Natural killer cell treated with Interleukin-12 subunit alpha and Interleukin-12 subunit beta and Interleukin-15 and Interleukin-18, amount 100 ng/mL, for 72 hours (primary cell): ENCODE results near the gene FHAD1. TPM values are rescaled to one million over a fixed set of nuclear protein-coding genes. Genes with fewer than 3 reads are reported as not detected.

Source experiments
- ATAC-seq, 2 donors: fragments of 150-1000 bp; cut with Tn5 transposase in 1 of 2; sonication (Bioruptor Pico), chemical (Tn5 transposase) in 1 of 2; 2 replicates each; pipeline ENCODE4 v1.10.0; 2021
- DNase-seq: peaks from one replicate; pipeline ENCODE4 v3.0.0; 2022; ENCODE audit warnings: low spot score
- H3K27ac Mint-ChIP-seq, 2 donors: 1 replicate in 1 of 2; 2 replicates in 1 of 2; pipeline ENCODE4 v1.8.0; 2022; ENCODE audit warnings: mixed read lengths in 2 of 2, mild to moderate bottlenecking in 1 of 2, moderate library complexity in 1 of 2
- H3K27me3 Mint-ChIP-seq, 2 donors: 1 replicate in 1 of 2; 2 replicates in 1 of 2; pipeline ENCODE4 v1.8.0; 2022; ENCODE audit warnings: mixed read lengths in 2 of 2
- H3K36me3 Mint-ChIP-seq: one replicate; pipeline ENCODE4 v1.8.0; 2022; ENCODE audit warnings: mixed read lengths
- H3K4me1 Mint-ChIP-seq, 2 donors: 1 replicate in 1 of 2; 2 replicates in 1 of 2; pipeline ENCODE4 v1.8.0; 2022; ENCODE audit warnings: low read depth in 2 of 2, mixed read lengths in 2 of 2, mild to moderate bottlenecking in 1 of 2
- H3K4me3 Mint-ChIP-seq: one replicate; pipeline ENCODE4 v1.8.0; 2022; ENCODE audit warnings: mixed read lengths
- H3K9me3 Mint-ChIP-seq: 2 replicates; pipeline ENCODE4 v1.8.0; 2022; ENCODE audit warnings: mixed read lengths
- total RNA-seq, 2 donors: library from RNA; stranded (reverse); gene quantifications; one replicate each; pipeline ENCODE4 v1.2.3, GENCODE V29; 2022

FHAD1 gene
- total RNA-seq, 2 donors from 2014 or later, result 0.42 TPM; not detected in 1

GRCh38 chr1:15212216-15212953, 34.6 kb upstream of the FHAD1 start:
- Mint-ChIP-seq H3K4me3 (no peak overlapping the region), H3K36me3 (no peaks in the 10 kb centered on the region), H3K27ac (no peak overlapping the region), H3K4me1 (peaks cover 0 to 1% of the 10 kb centered on the region in 2 donors), H3K9me3 (no peaks in the 10 kb centered on the region), H3K27me3 (peaks cover 5 to 6% of the 10 kb centered on the region in 2 donors)
- no peak for ATAC-seq
- DNase-seq, result no peak

DNA sequence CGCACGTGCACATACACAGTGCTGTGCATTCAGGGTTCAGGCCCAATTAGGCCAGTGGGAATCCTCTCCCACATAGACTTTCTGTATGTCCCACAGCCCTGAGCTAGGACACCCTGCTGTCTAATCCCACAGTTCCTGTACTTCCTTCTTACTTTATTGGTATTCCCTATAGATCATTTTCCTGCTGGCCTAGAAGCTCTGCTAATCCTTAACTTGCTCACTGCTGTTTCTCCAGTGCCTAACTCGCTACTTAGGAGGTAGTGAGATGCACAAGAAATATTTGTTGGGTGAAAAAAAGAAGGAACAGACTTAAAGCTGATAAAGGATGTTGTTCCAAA, 34.1 kb upstream of the FHAD1 start:
- no peak overlapping the region for H3K4me3 Mint-ChIP-seq
- no peaks in the 10 kb centered on the region for H3K9me3 Mint-ChIP-seq
- DNase-seq, result no peak
- no peaks in the 10 kb centered on the region for H3K36me3 Mint-ChIP-seq
- ATAC-seq, result peak in 1 of 2 donors; percentile 36
- peaks cover 5 to 7% of the 10 kb centered on the region in 2 donors for H3K4me1 Mint-ChIP-seq
- H3K27ac Mint-ChIP-seq, result no peak overlapping the region
- peaks cover 4 to 5% of the 10 kb centered on the region in 2 donors for H3K27me3 Mint-ChIP-seq

DNA sequence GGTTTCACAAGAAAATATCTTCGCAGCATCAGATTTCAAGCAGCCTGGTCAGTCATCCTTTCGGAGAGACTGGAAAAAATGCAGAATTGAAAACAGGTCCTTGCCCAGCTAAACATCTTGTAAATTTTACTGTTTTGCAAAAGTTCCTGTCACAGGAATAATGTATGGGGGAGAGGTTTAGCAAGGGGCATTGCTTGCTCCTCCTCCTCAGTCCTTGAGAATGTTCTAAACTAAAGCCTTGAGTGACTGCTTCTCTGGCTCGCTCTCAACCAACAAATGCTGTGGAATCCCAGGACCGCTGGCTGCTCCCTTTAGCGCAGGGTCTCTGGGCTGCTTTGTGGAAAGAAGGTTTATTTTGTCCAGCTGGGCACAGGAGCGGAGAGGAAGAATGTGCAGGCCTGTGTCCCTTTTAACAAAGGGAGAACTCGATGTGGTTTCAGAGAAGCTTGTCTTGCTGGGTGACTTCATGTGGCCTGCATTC, 33.6 kb upstream of the FHAD1 start:
- peaks cover 10% of the 10 kb centered on the region in 2 donors for H3K4me1 Mint-ChIP-seq
- no peak overlapping the region for H3K27ac Mint-ChIP-seq
- H3K36me3 Mint-ChIP-seq, result no peaks in the 10 kb centered on the region
- no peak for ATAC-seq
- DNase-seq, result no peak
- no peaks in the 10 kb centered on the region for H3K9me3 Mint-ChIP-seq
- peaks cover 3 to 5% of the 10 kb centered on the region in 2 donors for H3K27me3 Mint-ChIP-seq
- H3K4me3 Mint-ChIP-seq, result no peak overlapping the region

- Mint-ChIP-seq H3K4me3 (no peak overlapping the region), H3K27ac (peak overlapping the region in 1 of 2 donors; percentile 39), H3K4me1 (peaks cover 19 to 21% of the 10 kb centered on the region in 2 donors), H3K36me3 (no peaks in the 10 kb centered on the region), H3K9me3 (no peaks in the 10 kb centered on the region), H3K27me3 (peaks cover 3 to 5% of the 10 kb centered on the region in 2 donors)
- ATAC-seq, result no peak
- no peak for DNase-seq
These were observed 32.5 kb upstream of the FHAD1 start for GRCh38 chr1:15214527-15214926.

DNA sequence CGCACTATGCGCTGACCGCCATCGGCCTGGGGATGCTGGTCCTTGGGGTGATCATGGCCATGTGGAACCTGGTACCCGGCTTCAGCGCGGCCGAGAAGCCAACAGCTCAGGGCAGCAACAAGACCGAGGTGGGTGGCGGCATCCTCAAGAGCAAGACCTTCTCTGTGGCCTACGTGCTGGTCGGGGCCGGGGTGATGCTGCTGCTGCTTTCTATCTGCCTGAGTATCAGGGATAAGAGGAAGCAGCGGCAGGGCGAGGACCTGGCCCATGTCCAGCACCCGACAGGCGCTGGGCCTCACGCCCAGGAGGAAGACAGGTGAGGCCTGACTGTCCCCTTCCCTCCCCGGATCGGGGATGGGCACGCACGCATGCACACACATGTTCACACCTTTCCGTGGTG, 31.9 kb upstream of the FHAD1 start:
- no peak for DNase-seq
- no peak overlapping the region for H3K4me3 Mint-ChIP-seq
- peaks cover 19 to 22% of the 10 kb centered on the region in 2 donors for H3K4me1 Mint-ChIP-seq
- no peaks in the 10 kb centered on the region for H3K9me3 Mint-ChIP-seq
- H3K36me3 Mint-ChIP-seq, result no peaks in the 10 kb centered on the region
- ATAC-seq, result no peak
- H3K27ac Mint-ChIP-seq, result no peak overlapping the region
- peaks cover 3 to 5% of the 10 kb centered on the region in 2 donors for H3K27me3 Mint-ChIP-seq

GRCh38 chr1:15217654-15218053, 29.4 kb upstream of the FHAD1 start:
- ATAC-seq (no peak), DNase-seq (no peak)
- Mint-ChIP-seq H3K27me3 (peaks cover 2 to 7% of the 10 kb centered on the region in 2 donors), H3K27ac (peak overlapping the region in 1 of 2 donors; percentile 47), H3K4me1 (peaks cover 19 to 24% of the 10 kb centered on the region in 2 donors), H3K4me3 (no peak overlapping the region), H3K9me3 (no peaks in the 10 kb centered on the region), H3K36me3 (no peaks in the 10 kb centered on the region)

GRCh38 chr1:15218287-15219279, 28.4 kb upstream of the FHAD1 start:
- DNase-seq (no peak), ATAC-seq (peak; percentile 58 to 64)
- Mint-ChIP-seq H3K4me3 (peak overlapping the region; percentile 25), H3K27ac (peak overlapping the region in 1 of 2 donors; percentile 65), H3K27me3 (peaks cover 0 to 6% of the 10 kb centered on the region in 2 donors), H3K4me1 (peaks cover 19 to 24% of the 10 kb centered on the region in 2 donors), H3K9me3 (no peaks in the 10 kb centered on the region), H3K36me3 (no peaks in the 10 kb centered on the region)

- H3K36me3 Mint-ChIP-seq, result no peaks in the 10 kb centered on the region
- DNase-seq (no peak), ATAC-seq (peak in 1 of 2 donors; percentile 39)
- peak overlapping the region in 1 of 2 donors; percentile 65 for H3K27ac Mint-ChIP-seq
- peaks cover 0 to 6% of the 10 kb centered on the region in 2 donors for H3K27me3 Mint-ChIP-seq
- H3K4me1 Mint-ChIP-seq, result peaks cover 19 to 24% of the 10 kb centered on the region in 2 donors
- no peak overlapping the region for H3K4me3 Mint-ChIP-seq
- no peaks in the 10 kb centered on the region for H3K9me3 Mint-ChIP-seq
These were observed 27.6 kb upstream of the FHAD1 start for GRCh38 chr1:15219280-15220023.

DNA sequence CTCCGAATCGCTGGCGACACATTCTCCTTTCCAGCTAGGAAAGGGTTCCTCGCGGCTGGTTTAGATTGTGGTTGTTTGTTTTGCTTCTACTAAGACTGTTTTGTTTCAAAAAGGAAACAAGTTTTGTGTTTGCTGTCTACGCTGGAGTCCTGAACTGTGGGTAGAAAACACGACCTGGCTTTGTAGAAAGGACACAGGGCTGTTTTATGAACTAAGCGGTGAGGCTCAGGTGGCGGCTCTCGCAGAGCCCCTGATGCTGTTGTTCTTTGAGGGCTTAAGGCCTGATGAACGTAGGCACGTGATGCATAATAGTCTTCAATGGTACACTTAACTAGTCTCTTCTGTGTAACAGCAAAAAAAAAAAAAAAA, 27.0 kb upstream of the FHAD1 start:
- Mint-ChIP-seq H3K4me3 (no peak overlapping the region), H3K9me3 (no peaks in the 10 kb centered on the region), H3K36me3 (no peaks in the 10 kb centered on the region), H3K27me3 (peaks cover 0 to 6% of the 10 kb centered on the region in 2 donors), H3K27ac (no peak overlapping the region), H3K4me1 (peaks cover 19 to 27% of the 10 kb centered on the region in 2 donors)
- DNase-seq (no peak), ATAC-seq (no peak)

DNA sequence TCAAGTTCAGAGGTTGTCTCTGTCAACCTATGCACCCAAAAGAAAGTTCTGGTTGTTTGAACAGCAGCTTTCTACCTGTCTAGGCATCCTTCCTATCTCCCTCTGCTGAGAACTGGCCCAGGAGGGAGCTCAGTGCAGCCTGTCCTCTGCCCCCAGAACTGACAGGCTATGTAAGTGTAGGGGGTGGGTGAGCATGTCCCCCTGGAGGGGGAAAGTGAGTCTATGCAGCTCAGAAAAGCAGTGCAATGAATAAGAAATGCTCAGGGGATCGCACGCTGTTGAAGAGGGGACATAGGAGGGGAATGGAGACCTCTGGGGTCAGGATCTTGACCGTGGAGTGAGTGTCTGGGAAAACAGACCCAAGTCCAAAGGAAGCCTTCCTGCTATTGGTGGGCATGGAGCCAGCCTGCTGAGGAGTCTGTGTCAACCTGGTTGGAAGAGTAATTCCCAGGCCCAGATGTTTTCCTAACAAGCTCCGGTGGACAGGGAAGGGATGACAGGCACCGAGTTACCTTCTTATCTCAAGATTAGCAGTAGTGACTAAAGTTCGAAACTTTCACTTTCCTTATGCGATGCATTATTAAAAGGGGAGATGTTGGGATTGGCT, 26.1 kb upstream of the FHAD1 start:
- H3K36me3 Mint-ChIP-seq, result no peaks in the 10 kb centered on the region
- no peak overlapping the region for H3K4me3 Mint-ChIP-seq
- no peaks in the 10 kb centered on the region for H3K9me3 Mint-ChIP-seq
- ATAC-seq, result no peak
- H3K27ac Mint-ChIP-seq, result no peak overlapping the region
- peaks cover 0 to 7% of the 10 kb centered on the region in 2 donors for H3K27me3 Mint-ChIP-seq
- no peak for DNase-seq
- H3K4me1 Mint-ChIP-seq, result peaks cover 19 to 27% of the 10 kb centered on the region in 2 donors

GRCh38 chr1:15222653-15223303, 24.2 kb upstream of the FHAD1 start:
- no peak for ATAC-seq
- Mint-ChIP-seq H3K4me1 (peaks cover 16 to 22% of the 10 kb centered on the region in 2 donors), H3K36me3 (no peaks in the 10 kb centered on the region), H3K9me3 (no peaks in the 10 kb centered on the region), H3K4me3 (no peak overlapping the region), H3K27ac (peak overlapping the region in 1 of 2 donors; percentile 36), H3K27me3 (peaks cover 0 to 8% of the 10 kb centered on the region in 2 donors)
- no peak for DNase-seq

GRCh38 chr1:15224259-15224869, 22.7 kb upstream of the FHAD1 start:
- no peak overlapping the region for H3K4me3 Mint-ChIP-seq
- H3K27ac Mint-ChIP-seq, result peak overlapping the region in 1 of 2 donors; percentile 62
- H3K9me3 Mint-ChIP-seq, result no peaks in the 10 kb centered on the region
- peaks cover 0 to 7% of the 10 kb centered on the region in 2 donors for H3K4me1 Mint-ChIP-seq
- no peaks in the 10 kb centered on the region for H3K36me3 Mint-ChIP-seq
- DNase-seq (no peak), ATAC-seq (no peak)
- H3K27me3 Mint-ChIP-seq, result peaks cover 0 to 8% of the 10 kb centered on the region in 2 donors
